Activated CD4-positive, alpha-beta T cell treated with anti-CD3 and anti-CD28 coated beads, Interleukin-2, Interleukin-4, amounts not matched to agents 100 ng/mL and 50 ng/mL, durations not matched to agents 16 hours and 8 hours (primary cell): Measurements from ENCODE around the gene SKP1.
A peak's percentile ranks its signal among the peaks of the same experiment; 100 is the strongest.
"Not testable (repeated sequence)": the region's sequence is repeated elsewhere in the genome, so short reads cannot be mapped to it uniquely, and the experiment has no call there.

Source experiments
- DNase-seq: peaks from one replicate; pipeline ENCODE4 v3.0.0-alpha.2; 2020; ENCODE audit warnings: low spot score

The SKP1 gene

DNA sequence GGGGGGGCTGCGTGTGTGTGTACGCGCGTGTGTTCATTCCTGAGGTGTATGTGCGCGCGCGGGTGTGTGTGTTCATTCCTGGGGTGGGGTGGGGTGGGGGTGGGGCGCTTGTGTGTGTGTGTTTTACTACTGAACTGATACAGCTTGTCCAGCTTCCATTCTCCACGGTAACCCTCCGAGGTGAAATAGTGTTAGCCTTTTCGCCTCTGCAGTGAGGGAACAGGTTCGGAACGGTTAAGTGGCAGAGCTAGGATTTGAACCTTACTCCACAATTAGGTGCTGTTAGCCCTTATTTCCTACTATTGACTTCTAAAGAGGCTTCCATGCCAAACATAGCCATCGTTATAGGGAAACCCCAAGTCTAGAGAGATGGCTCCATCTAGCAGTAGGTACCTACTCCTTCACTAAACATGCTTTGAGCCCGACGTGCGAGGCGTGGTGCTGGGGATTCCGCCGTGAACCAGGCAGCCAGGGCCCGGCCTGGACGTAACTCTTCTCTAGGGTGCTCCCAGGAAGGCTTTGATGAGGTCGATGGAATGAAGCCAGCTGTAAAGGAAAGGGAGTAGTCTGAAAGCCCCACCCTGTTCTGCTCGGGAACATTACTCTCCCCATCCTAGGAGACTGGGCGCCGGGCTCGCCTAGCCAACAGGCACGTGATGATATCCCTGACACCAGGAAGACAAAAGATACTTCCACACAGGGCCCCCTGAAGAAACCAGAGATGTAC lies 782 bp upstream of the SKP1 start:
- no peak for DNase-seq

- DNase-seq, result peak; percentile 36
These were observed 734 bp downstream of the SKP1 start for GRCh38 chr5:134175921-134176510.

DNA sequence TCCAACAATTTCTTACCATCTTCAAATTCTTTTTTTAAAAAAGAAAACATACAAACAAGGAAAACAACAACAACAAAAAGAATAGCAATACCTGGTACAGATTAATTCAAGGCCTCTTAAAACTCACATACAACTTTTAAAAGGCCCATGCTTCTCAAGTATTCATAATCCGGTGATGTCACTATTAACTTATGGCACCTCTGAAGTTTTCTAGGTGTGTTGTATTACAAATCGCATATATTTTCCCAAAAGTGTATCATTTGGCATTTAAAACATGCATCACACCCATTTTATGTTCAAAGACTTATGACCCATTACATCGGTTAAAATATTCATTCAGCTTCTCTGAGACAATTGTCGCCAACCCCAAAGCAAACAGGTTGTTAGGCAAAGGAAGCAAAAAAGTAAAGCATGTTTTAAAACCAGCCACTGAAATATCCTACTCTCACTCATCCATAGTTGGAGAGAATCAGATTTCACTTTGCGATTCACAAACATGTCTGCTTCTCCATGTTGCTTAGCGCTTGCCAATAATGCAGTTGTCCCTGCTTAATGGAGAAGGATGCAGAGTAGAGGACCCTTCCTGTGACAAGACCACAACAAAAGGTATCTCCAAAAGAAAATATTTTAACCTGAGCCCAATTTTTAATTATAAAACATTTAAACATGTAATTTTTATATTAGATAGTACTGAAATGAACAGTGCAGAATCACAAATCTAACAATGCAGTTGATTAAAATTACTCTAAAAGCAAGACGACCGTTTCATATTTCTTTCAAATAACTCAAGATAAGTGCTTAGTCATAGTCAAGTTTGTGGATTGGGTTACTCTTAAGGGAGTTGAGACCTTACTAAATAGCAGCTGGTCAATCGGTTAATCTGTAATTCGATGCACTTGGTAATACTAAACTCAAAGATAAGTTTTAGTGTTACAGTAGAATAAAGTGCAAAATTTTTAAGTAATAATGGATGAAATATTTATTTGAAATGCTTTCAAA lies 1.6 kb downstream of the SKP1 start:
- peak; percentile 19 for DNase-seq

GRCh38 chr5:134171972-134172371 lies 4.8 kb downstream of the SKP1 start:
- no peak for DNase-seq

DNA sequence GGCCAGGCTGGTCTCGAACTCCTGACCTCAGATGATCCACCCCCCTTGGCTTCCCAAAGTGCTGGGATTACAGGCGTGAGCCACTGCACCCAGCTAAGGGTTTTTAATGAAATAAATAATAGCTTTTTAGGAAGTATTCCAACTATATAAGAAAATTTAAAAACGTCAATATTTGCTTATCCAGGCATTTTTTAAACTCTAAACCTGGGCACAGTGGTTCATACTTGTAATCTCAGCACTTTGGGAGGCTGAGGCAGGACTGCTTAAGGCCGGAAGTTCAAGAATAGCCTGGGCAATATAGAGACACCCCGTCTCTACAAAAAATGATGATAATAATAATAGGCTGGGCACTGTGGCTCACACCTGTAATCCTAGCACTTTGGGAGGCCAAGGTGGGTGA lies 14.2 kb downstream of the SKP1 start:
- no peak for DNase-seq

GRCh38 chr5:134161513-134162395 lies 15.0 kb downstream of the SKP1 start:
- no peak for DNase-seq

DNA sequence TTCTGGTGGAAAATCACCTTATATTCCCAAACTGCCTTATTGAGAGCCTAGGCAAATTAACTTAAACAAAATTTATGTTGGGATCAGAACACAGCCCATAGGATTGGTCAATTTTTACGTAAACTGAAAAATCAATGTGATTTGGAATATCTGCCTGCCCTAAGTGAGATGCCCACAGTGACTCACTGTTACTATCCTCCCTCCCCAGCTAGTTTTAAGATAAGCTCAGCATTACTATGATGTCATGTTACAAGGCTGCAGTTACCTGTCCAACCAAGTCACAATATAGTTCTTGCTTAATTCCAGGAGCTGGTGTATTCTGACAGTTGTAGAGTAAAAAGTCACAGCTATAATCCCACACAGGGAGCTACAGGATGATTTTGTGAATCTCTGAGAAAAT lies 23.1 kb downstream of the SKP1 start:
- DNase-seq, result no peak

GRCh38 chr5:134153241-134153640 lies 23.5 kb downstream of the SKP1 start:
- DNase-seq, result no peak

DNA sequence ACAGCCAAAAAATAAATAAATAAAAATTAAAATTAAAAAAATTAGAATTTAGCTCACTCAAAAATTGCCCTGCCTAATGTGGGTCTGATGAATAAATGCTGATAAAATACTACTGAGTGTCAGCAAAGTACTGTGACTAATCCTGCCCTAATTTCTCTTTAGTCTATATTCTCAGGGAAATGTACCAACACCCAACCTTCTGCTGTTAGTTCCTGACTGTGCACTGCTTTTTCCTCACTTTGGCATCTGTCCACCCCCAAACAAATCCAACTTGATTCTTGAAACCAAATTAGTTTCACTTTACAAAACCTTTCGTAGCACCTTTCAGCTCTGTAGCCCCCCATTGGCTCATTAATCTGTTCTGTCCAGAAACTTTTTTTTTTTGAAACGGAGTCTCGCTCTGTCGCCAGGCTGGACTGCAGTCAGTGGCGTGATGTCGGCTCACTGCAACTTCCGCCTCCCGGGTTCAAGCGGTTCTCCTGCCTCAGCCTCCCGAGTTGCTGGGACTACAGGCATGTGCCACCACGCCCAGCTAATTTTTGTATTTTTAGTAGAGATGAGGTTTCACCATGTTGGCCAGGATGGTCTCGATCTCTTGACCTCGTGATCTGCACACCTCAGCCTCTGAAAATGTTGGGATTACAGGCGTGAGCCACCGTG lies 24.4 kb downstream of the SKP1 start:
- DNase-seq, result not testable (repeated sequence)

- DNase-seq, result no peak
These were observed 25.0 kb downstream of the SKP1 start for GRCh38 chr5:134151723-134152122.

DNA sequence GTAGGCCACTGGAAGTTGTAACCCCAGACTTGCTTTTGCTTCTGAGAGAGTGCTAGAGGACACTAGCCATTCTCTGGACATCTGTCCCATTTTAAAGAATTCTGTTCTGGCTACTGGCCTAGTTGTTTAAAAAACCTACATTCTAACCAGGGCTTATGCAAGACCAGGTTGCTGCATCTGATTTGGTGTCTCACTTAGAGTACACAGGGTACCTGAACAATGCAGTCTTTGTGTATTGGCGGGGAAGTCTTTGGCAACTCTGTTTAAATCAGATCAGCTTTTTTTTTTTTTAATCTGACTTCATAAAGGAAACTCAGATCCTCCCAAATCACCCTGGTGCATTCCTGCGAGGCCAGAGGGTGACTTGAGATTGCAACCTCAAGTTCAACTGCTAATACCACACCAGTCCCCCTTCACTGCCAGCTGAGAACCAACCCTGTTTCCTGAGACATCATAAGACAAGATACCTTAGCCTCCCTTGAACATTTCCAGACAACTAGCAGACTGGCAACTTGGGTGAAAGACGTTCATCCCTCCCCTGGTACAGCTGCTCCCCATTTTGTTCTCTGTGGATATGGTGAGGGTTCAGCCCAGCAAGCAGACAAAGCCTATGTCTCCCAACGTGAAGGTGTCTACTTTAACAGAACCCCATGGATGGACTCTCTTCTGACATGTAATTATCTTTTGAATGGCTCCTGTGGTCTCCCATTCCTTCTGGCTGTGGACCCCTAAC lies 27.0 kb downstream of the SKP1 start:
- DNase-seq, result no peak

GRCh38 chr5:134148986-134149539 lies 27.7 kb downstream of the SKP1 start:
- no peak for DNase-seq

GRCh38 chr5:134148316-134148715 lies 28.4 kb downstream of the SKP1 start:
- DNase-seq, result no peak

- no peak for DNase-seq
These were observed 29.9 kb downstream of the SKP1 start for GRCh38 chr5:134146651-134147518.

DNA sequence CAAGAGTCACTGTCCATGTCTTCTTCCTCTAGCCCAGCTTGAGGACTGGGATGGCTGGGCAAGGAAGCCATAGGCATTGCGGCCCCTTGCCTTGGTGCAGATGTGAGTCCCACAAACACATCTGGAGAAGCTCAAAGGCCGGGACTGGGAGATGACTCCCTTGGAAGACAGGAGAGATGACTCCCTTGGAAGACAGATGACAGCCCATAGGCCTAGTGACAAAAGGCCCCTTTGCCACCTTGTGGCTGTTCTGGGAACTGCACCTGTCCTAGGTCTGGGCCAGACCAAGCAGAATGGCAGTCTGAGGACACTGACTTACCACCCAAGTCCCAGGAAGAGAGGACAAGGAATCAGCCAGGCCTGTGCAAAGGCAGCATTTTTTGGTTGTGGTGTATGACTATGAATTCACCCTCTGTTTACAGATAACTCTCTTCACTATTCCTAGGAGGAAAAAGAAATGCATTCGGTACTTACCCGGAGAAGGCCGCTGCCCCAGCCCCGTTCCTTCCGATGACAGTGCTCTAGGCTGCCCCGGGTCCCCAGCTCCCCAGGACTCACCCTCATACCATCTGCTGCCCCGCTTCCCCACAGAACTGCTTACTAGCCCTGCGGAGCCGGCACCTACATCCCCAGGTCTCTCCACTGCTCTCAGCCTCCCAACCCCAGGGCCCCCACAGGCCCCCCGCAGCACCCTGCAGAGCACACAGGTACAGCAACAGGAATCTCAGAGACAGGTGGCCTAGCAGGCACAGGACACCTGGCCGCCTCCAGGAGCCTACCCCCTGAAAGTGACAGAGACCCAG lies 30.8 kb downstream of the SKP1 start:
- peak; percentile 84 for DNase-seq

- DNase-seq, result no peak
These were observed 31.6 kb downstream of the SKP1 start for GRCh38 chr5:134145041-134145757.
